Measurements from ENCODE around the gene NTRK1. TPM values are rescaled to one million over a fixed set of nuclear protein-coding genes. Genes with fewer than 3 reads are reported as not detected.

Gene NTRK1
- total and polyA plus RNA-seq, 2 of the 13 experiments (the other 11 are each of a cell fraction or from before 2014, with no cell fraction given), result not detected

DNA sequence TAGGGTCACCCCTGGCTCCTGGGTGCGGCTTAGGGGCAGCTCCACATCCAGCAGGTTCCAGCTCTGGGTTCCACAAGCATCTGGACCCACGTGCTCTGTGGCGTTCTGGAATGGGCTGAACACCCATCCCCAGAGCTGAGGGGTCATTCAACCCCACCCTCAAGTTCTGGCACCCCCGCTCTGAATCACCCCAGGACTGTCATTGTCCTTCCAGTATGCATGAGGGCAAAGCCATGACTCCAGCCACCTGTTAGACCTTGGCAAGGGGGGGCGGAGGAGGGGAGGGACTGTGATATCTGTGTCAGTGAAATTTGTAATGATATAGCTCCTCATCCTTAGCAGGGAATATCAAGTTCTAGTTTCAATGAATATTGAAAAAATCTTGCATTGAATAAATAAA lies 14.0 kb upstream of the NTRK1 start:
- Histone ChIP-seq H3K4me2 (ENCODE audit: low read depth, low read length) (no peak overlapping the region), H3K9me3 (ENCODE audit: low read length) (no peaks in the 10 kb centered on the region), H3K4me1 (ENCODE audit: insufficient read depth, low read length) (no peaks in the 10 kb centered on the region), H3K36me3 (replicated peaks in 1 of 2; ENCODE audit: control insufficient read depth in 1 of 2, insufficient read depth in 2 of 2, low read length in 2 of 2) (no peaks in the 10 kb centered on the region), H3K9ac (ENCODE audit: insufficient read depth, low read depth, low read length) (no peak overlapping the region), H3K27ac (ENCODE audit: extremely low read length, insufficient read depth, low read length) (no peak overlapping the region), H3K4me3 (replicated peaks in 1 of 3; ENCODE audit: insufficient read depth in 1 of 3, low read depth in 2 of 3, low read length in 3 of 3) (no peak overlapping the region), H3K27me3 (ENCODE audit: control insufficient read depth in 1 of 2, insufficient read depth in 2 of 2, low read length in 2 of 2) (peaks cover 4 to 46% of the 10 kb centered on the region in 2 experiments; a peak in 2 of 5 replicates), H4K20me1 (ENCODE audit: insufficient read depth, low read length) (no peaks in the 10 kb centered on the region), H3K79me2 (ENCODE audit: insufficient read depth, low read length) (no peaks in the 10 kb centered on the region), H2AFZ (ENCODE audit: low read length) (no peak overlapping the region)
- no peak for ATAC-seq
- ChIA-PET POLR2A (no interaction called here), CTCF (ENCODE audit: low intra/inter-chr PET ratio, low total read pairs) (no interaction called here)
- DNase-seq (ENCODE audit: low spot score), result no peak
- intact Hi-C loops (cut with micrococcal nuclease; ENCODE audit: unreplicated experiment) (no loop called here), in situ Hi-C loops (cut with HindIII; ENCODE audit: extremely low pct_ligation_motif_present, low pct_unique_long_range_greater_than_20kb) (no loop called here)
- WGBS (ENCODE audit: low lambda C conversion rate), result 0% methylated on average over 4 of the region's 5 CpGs
- no peak for FAIRE-seq
- BruUV-seq (replicated peaks), result no TSS peak
- TF ChIP-seq XRCC5 (optimal IDR thresholded peaks at IDR 0.05; ENCODE audit: low read length) (no peak), ZNF33B (CRISPR knock-in tag; IDR thresholded peaks at IDR 0.05) (no peak), IKZF1 (IDR thresholded peaks at IDR 0.05) (no peak), TCF7 (IDR thresholded peaks at IDR 0.05; ENCODE audit: low read depth) (no peak), ZEB1 (IDR thresholded peaks at IDR 0.05; ENCODE audit: insufficient replicate concordance, low read depth) (no peak), NAIF1 (CRISPR knock-in tag; IDR thresholded peaks at IDR 0.05; ENCODE audit: borderline replicate concordance) (no peak), RARA (CRISPR knock-in tag; IDR thresholded peaks at IDR 0.05) (no peak), SMAD9 (CRISPR knock-in tag; IDR thresholded peaks at IDR 0.05) (no peak), ZBTB8A (CRISPR knock-in tag; IDR thresholded peaks at IDR 0.05; ENCODE audit: borderline replicate concordance, low read depth) (no peak), LCORL (IDR thresholded peaks at IDR 0.05) (no peak), LCORL (CRISPR knock-in tag; IDR thresholded peaks at IDR 0.05) (no peak), SOX13 (IDR thresholded peaks at IDR 0.05) (no peak), SOX13 (CRISPR knock-in tag; conservative IDR thresholded peaks at IDR 0.05 in 1 of 2, IDR thresholded peaks at IDR 0.05 in 1 of 2) (no peak), IRF2 (CRISPR knock-in tag; IDR thresholded peaks at IDR 0.05) (no peak), ZFY (CRISPR knock-in tag; IDR thresholded peaks at IDR 0.05) (no peak), MZF1 (CRISPR knock-in tag; IDR thresholded peaks at IDR 0.05; ENCODE audit: borderline replicate concordance) (no peak)
- TF ChIP-seq, protein P1, sequence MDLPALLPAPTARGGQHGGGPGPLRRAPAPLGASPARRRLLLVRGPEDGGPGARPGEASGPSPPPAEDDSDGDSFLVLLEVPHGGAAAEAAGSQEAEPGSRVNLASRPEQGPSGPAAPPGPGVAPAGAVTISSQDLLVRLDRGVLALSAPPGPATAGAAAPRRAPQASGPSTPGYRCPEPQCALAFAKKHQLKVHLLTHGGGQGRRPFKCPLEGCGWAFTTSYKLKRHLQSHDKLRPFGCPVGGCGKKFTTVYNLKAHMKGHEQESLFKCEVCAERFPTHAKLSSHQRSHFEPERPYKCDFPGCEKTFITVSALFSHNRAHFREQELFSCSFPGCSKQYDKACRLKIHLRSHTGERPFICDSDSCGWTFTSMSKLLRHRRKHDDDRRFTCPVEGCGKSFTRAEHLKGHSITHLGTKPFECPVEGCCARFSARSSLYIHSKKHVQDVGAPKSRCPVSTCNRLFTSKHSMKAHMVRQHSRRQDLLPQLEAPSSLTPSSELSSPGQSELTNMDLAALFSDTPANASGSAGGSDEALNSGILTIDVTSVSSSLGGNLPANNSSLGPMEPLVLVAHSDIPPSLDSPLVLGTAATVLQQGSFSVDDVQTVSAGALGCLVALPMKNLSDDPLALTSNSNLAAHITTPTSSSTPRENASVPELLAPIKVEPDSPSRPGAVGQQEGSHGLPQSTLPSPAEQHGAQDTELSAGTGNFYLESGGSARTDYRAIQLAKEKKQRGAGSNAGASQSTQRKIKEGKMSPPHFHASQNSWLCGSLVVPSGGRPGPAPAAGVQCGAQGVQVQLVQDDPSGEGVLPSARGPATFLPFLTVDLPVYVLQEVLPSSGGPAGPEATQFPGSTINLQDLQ (CRISPR knock-in tag; IDR thresholded peaks at IDR 0.05), result no peak
- TF ChIP-seq, protein P2, sequence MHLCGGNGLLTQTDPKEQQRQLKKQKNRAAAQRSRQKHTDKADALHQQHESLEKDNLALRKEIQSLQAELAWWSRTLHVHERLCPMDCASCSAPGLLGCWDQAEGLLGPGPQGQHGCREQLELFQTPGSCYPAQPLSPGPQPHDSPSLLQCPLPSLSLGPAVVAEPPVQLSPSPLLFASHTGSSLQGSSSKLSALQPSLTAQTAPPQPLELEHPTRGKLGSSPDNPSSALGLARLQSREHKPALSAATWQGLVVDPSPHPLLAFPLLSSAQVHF (CRISPR knock-in tag; IDR thresholded peaks at IDR 0.05), result no peak

Data from HepG2 (cell line).